HCT116 (cell line): ENCODE results near the gene GALNT14. TPM values are rescaled to one million over a fixed set of nuclear protein-coding genes. Genes with fewer than 3 reads are reported as not detected.

Experiments
- ATAC-seq: fragments of 200-7000 bp; cut with Tn5 transposase; 2 replicates; pipeline ENCODE4 v1.9.1; 2020; ENCODE audit warnings: mild to moderate bottlenecking, moderate library complexity
- BruUV-seq: library from RNA; stranded (reverse); fragments of 400-500 nt; replicated peaks from 2 replicates; lab custom pipeline; 2021; lab: Mats Ljungman, UMichigan
- CTCF ChIA-PET: fragments of 300-600 bp; sonication (Branson Sonifier 250); formaldehyde crosslinking; loops from one replicate; lab custom pipeline; 2021; ENCODE audit warnings: antibody characterized with exemption; lab: Charles Lee
- POLR2A ChIA-PET: fragments of 300-600, 350-600 bp; sonication (Branson Sonifier 250); formaldehyde crosslinking; loops from one replicate; lab custom pipeline; 2021; ENCODE audit warnings: antibody characterized with exemption; lab: Charles Lee
- RAD21 ChIA-PET, 2 experiments: fragments of 300-600 bp; sonication (Branson Sonifier 250); formaldehyde crosslinking; loops; one replicate each; lab custom pipeline; 2023; ENCODE audit warnings: low total read pairs in 2 of 2; ENCODE audit not compliant: uncharacterized antibody in 2 of 2, unreplicated experiment in 2 of 2, low non-redundant PET in 1 of 2; lab: Charles Lee
- DNase-seq: peaks from one replicate; pipeline ENCODE4 v3.0.0-alpha.2; 2010; ENCODE audit warnings: low read depth, low spot score
- H2AFZ ChIP-seq: fragments of 200-600 bp; shearing (Covaris generic), sonication (generic); 2 replicates; pipeline ENCODE4 v1.6.1; 2017; ENCODE audit warnings: low read depth, mixed run types, mixed read lengths, antibody characterized with exemption, low read length; ENCODE audit not compliant: poor library complexity, severe bottlenecking
- H3K27ac ChIP-seq: 2 replicates; pipeline ENCODE4 v1.5.1; 2012; ENCODE audit warnings: low read depth, low read length
- H3K27me3 ChIP-seq: fragments of 200-600 bp; sonication (generic); 2 replicates; pipeline ENCODE4 v1.6.1; 2016; ENCODE audit warnings: mixed run types, low read length, mixed read lengths; ENCODE audit not compliant: insufficient read depth
- H3K36me3 ChIP-seq, 2 experiments: fragments of 200-500 bp in 1 of 2; fragments of 200-600 bp in 1 of 2; sonication (Bioruptor generic) in 1 of 2; sonication (generic) in 1 of 2; 2 replicates each; pipeline versions ENCODE4 v1.5.1 to v1.6.1; 2014 to 2016; ENCODE audit warnings: low read length in 2 of 2, inconsistent platforms in 1 of 2, mixed read lengths in 1 of 2, mixed run types in 1 of 2; ENCODE audit not compliant: insufficient read depth in 2 of 2, control insufficient read depth in 1 of 2
- H3K4me1 ChIP-seq, 2 experiments: fragments of 200-600 bp in 1 of 2; sonication (generic) in 1 of 2; 2 replicates each; pipeline versions ENCODE4 v1.5.1 to v1.6.1; 2012 to 2017; ENCODE audit warnings: low read length in 2 of 2, inconsistent platforms in 1 of 2, mild to moderate bottlenecking in 1 of 2, mixed read lengths in 1 of 2, mixed run types in 1 of 2, moderate library complexity in 1 of 2; ENCODE audit not compliant: insufficient read depth in 2 of 2, control insufficient read depth in 1 of 2
- H3K4me2 ChIP-seq: fragments of 200-600 bp; sonication (generic); 2 replicates; pipeline ENCODE4 v1.6.1; 2017; ENCODE audit warnings: mixed run types, low read length, mixed read lengths
- H3K4me3 ChIP-seq, 2 experiments: fragments of 200-600 bp in 1 of 2; sonication (generic) in 1 of 2; replicated peaks in 1 of 2; 2 replicates each; pipeline ENCODE4 v1.5.1; 2011 to 2016; ENCODE audit warnings: low read length in 2 of 2, control low read depth in 1 of 2, low read depth in 1 of 2, mild to moderate bottlenecking in 1 of 2, mixed read lengths in 1 of 2, mixed run types in 1 of 2
- H3K79me2 ChIP-seq: fragments of 200-600 bp; sonication (generic); 2 replicates; pipeline ENCODE4 v1.6.1; 2017; ENCODE audit warnings: mild to moderate bottlenecking, mixed run types, low read length, moderate library complexity, mixed read lengths; ENCODE audit not compliant: insufficient read depth
- H3K9ac ChIP-seq: fragments of 200-600 bp; sonication (generic); 2 replicates; pipeline ENCODE4 v1.6.1; 2016; ENCODE audit warnings: low read length, mixed read lengths
- H3K9me2 ChIP-seq: fragments of 200-600 bp; sonication (generic), shearing (Covaris generic); 2 replicates; pipeline ENCODE4 v1.6.1; 2017; ENCODE audit warnings: mixed run types, mild to moderate bottlenecking, moderate library complexity; ENCODE audit not compliant: insufficient read depth
- H3K9me3 ChIP-seq, 2 experiments: fragments of 200-500 bp in 1 of 2; fragments of 200-600 bp in 1 of 2; sonication (Bioruptor generic) in 1 of 2; sonication (generic) in 1 of 2; 2 replicates each; pipeline ENCODE4 v1.6.1; 2014 to 2017; ENCODE audit warnings: low read length in 2 of 2, mixed read lengths in 2 of 2, inconsistent platforms in 1 of 2, low read depth in 1 of 2, mild to moderate bottlenecking in 1 of 2, mixed run types in 1 of 2, moderate library complexity in 1 of 2; ENCODE audit not compliant: control insufficient read depth in 1 of 2, insufficient read depth in 1 of 2
- H4K20me1 ChIP-seq: fragments of 200-600 bp; sonication (generic), shearing (Covaris generic); 2 replicates; pipeline ENCODE4 v1.6.1; 2017; ENCODE audit warnings: mixed run types, mild to moderate bottlenecking, moderate library complexity; ENCODE audit not compliant: insufficient read depth
- CBX3 ChIP-seq: IDR thresholded peaks from 2 replicates; pipeline ENCODE4 v1.6.1; 2012; ENCODE audit warnings: low read depth
- CTCF ChIP-seq, 3 experiments: fragments of 200-600 bp in 1 of 3; sonication (generic) in 1 of 3; IDR thresholded peaks in 2 of 3; conservative IDR thresholded peaks in 1 of 3; 2 replicates each; pipeline ENCODE4 v1.5.1; 2012 to 2017; ENCODE audit warnings: low read depth in 2 of 3, low read length in 2 of 3, antibody characterized with exemption in 1 of 3, borderline replicate concordance in 1 of 3, control low read depth in 1 of 3, mild to moderate bottlenecking in 1 of 3, mixed read lengths in 1 of 3, mixed run types in 1 of 3, moderate library complexity in 1 of 3; ENCODE audit not compliant: insufficient read depth in 1 of 3
- ELF1 ChIP-seq: IDR thresholded peaks from 2 replicates; pipeline ENCODE4 v1.6.1; 2012; ENCODE audit warnings: low read depth, borderline replicate concordance
- FOSL1 ChIP-seq: IDR thresholded peaks from 2 replicates; pipeline ENCODE4 v1.6.1; 2012; ENCODE audit warnings: low read depth
- JUND ChIP-seq: IDR thresholded peaks from 2 replicates; pipeline ENCODE4 v1.6.1; 2012
- POLR2AphosphoS5 ChIP-seq: IDR thresholded peaks from 2 replicates; pipeline ENCODE4 v1.6.1; 2011; ENCODE audit warnings: mild to moderate bottlenecking, low read depth, low read length, moderate library complexity
- REST ChIP-seq: IDR thresholded peaks from 2 replicates; pipeline ENCODE4 v1.6.1; 2012; ENCODE audit warnings: low read depth
- YY1 ChIP-seq: IDR thresholded peaks from 2 replicates; pipeline ENCODE4 v1.6.1; 2011; ENCODE audit warnings: low read length, low read depth, moderate library complexity, mild to moderate bottlenecking; ENCODE audit not compliant: insufficient replicate concordance; ENCODE audit errors: extremely low read depth
- ZFX ChIP-seq: fragments of 450-650 bp; IDR thresholded peaks from 2 replicates; pipeline ENCODE4 v1.6.1; 2017
- intact Hi-C: fragments of 100-400 bp; cut with micrococcal nuclease; formaldehyde crosslinking; loops from 2 replicates; pipeline ENCODE4 v1.10.0; 2022
- total RNA-seq: library from RNA; stranded (reverse); gene quantifications from one replicate; pipeline ENCODE4 v1.2.1, GENCODE V29; 2021; ENCODE audit not compliant: unreplicated experiment
- TF ChIP-seq, protein P1 (sequence below): IDR thresholded peaks from 2 replicates; pipeline ENCODE4 v1.6.1; 2012

The GALNT14 gene
- total RNA-seq, 1 experiment from 2014 or later: 11.2 TPM

GRCh38 chr2:31047599-31047998 lies 90.6 kb downstream of the GALNT14 start (continued):
- TF ChIP-seq, protein P1, sequence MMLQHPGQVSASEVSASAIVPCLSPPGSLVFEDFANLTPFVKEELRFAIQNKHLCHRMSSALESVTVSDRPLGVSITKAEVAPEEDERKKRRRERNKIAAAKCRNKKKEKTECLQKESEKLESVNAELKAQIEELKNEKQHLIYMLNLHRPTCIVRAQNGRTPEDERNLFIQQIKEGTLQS: no peak
- no peak for TF ChIP-seq ZFX
- TF ChIP-seq YY1: no peak
- TF ChIP-seq FOSL1: no peak
- TF ChIP-seq ELF1: no peak
- no peak for TF ChIP-seq CBX3
- TF ChIP-seq REST: no peak
- no peak for TF ChIP-seq JUND

DNA sequence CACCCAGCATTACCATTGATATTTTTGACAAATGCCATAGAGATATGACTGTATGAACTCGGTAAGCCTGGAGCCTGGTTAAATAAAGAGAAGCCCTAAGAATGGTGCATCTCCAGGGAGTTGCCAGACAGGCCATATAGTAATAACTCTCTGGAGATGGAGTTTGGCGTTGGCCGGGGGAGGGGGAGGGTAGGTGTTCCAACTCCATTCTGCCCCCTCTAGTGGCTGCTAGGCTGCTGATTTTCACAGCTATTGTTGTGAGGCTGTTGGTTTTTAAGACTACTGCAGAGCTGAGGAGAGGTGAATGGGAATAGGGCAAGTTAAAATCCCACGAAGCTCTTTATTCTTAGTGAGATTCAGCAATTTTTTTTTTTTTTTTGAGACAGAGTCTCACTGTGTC lies 99.9 kb downstream of the GALNT14 start:
- no peak overlapping the region for H3K4me3 ChIP-seq
- no peaks in the 10 kb centered on the region for H4K20me1 ChIP-seq
- no peaks in the 10 kb centered on the region for H3K79me2 ChIP-seq
- no peaks in the 10 kb centered on the region for H3K27me3 ChIP-seq
- no peak overlapping the region for H2AFZ ChIP-seq
- H3K4me1 ChIP-seq: no peaks in the 10 kb centered on the region
- no TSS peak for BruUV-seq
- intact Hi-C loops: no loop called here
- DNase-seq: no peak
- no peak overlapping the region for H3K9ac ChIP-seq
- CTCF ChIA-PET: no interaction called here
- H3K27ac ChIP-seq: no peak overlapping the region
- H3K9me3 ChIP-seq: peaks cover 0 to 9% of the 10 kb centered on the region in 2 experiments; a peak in 1 of 4 replicates
- ATAC-seq: peak; percentile 63
- no peaks in the 10 kb centered on the region for H3K36me3 ChIP-seq
- POLR2A ChIA-PET: no interaction called here
- RAD21 ChIA-PET: no interaction called here
- TF ChIP-seq, protein P1: no peak
- TF ChIP-seq POLR2AphosphoS5 (no peak), ELF1 (no peak), CTCF (IDR thresholded peaks at IDR 0.05 in 2 of 3, conservative IDR thresholded peaks at IDR 0.05 in 1 of 3; ENCODE audit: borderline replicate concordance in 1 of 3, insufficient read depth in 1 of 3, low read depth in 2 of 3, low read length in 2 of 3) (peak in 1 of 3 experiments; percentile 40; a peak in 2 of 6 replicates)
- TF ChIP-seq, all 23 proteins: peak for 1
- Histone ChIP-seq H3K4me2 (no peak overlapping the region), H3K9me2 (no peaks in the 10 kb centered on the region)
